NT2/D1 (cell line): ENCODE results near the gene COG6.

Source experiments
- DNase-seq: peaks from one replicate; pipeline ENCODE4 v3.0.0-alpha.2; 2011; ENCODE audit warnings: low read depth, low spot score
- H3K27me3 ChIP-seq: 2 replicates; pipeline ENCODE4 v1.6.0; 2011; ENCODE audit warnings: mild to moderate bottlenecking; ENCODE audit not compliant: insufficient read length, insufficient read depth
- H3K36me3 ChIP-seq: 2 replicates; pipeline ENCODE4 v1.6.1; 2011; ENCODE audit warnings: mild to moderate bottlenecking, low read length, mixed read lengths; ENCODE audit not compliant: insufficient read depth, insufficient read length
- H3K4me1 ChIP-seq: 2 replicates; pipeline ENCODE4 v1.5.1; 2011; ENCODE audit not compliant: insufficient read depth, insufficient read length
- H3K4me3 ChIP-seq: 2 replicates; pipeline ENCODE4 v1.5.1; 2011; ENCODE audit warnings: low read depth; ENCODE audit not compliant: insufficient read length
- H3K9ac ChIP-seq: 2 replicates; pipeline ENCODE4 v1.6.0; 2011; ENCODE audit warnings: low read depth; ENCODE audit not compliant: insufficient read length
- H3K9me3 ChIP-seq: 2 replicates; pipeline ENCODE4 v1.5.1; 2011; ENCODE audit warnings: mild to moderate bottlenecking, low read length; ENCODE audit not compliant: insufficient read depth
- SUZ12 ChIP-seq: IDR thresholded peaks from 2 replicates; pipeline ENCODE4 v1.6.1; 2011; ENCODE audit not compliant: insufficient read length, insufficient read depth; ENCODE audit errors: extremely low read depth
- YY1 ChIP-seq: IDR thresholded peaks from 2 replicates; pipeline ENCODE4 v1.6.1; 2011; ENCODE audit not compliant: insufficient read length, insufficient read depth
- ZNF274 ChIP-seq: IDR thresholded peaks from 2 replicates; pipeline ENCODE4 v1.6.1; 2011; ENCODE audit warnings: mild to moderate bottlenecking, low read depth, low read length

COG6 gene

DNA sequence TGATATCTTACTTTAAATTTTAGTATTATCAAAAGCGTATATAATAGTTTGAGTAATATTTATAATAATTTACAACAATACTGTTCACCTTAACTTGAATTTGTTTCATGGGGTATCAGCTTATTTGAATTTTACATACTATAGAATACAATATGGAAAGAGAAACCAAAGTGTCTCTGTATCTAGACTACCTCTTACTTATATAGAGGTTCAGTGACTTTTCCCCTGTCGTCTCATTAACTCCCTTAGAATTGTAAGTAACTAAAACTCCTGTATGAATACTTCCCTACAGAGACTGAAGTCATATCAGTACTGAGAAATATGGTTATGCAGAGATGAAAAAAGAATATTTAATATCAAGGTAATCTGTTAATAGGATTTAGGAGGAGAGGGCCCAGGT, 26.8 kb downstream of the COG6 start:
- Histone ChIP-seq H3K4me3 (no peak overlapping the region), H3K36me3 (peaks cover 9% of the 10 kb centered on the region), H3K4me1 (no peaks in the 10 kb centered on the region), H3K9ac (no peak overlapping the region), H3K9me3 (peaks cover 4% of the 10 kb centered on the region), H3K27me3 (no peaks in the 10 kb centered on the region)
- TF ChIP-seq ZNF274 (no peak), YY1 (no peak)
- DNase-seq, result no peak

GRCh38 chr13:39682788-39683187, 27.3 kb downstream of the COG6 start:
- H3K36me3 ChIP-seq, result peaks cover 12% of the 10 kb centered on the region
- H3K9ac ChIP-seq, result no peak overlapping the region
- H3K4me3 ChIP-seq, result no peak overlapping the region
- DNase-seq, result no peak
- TF ChIP-seq SUZ12, result no peak
- no peak for TF ChIP-seq YY1
- no peak for TF ChIP-seq ZNF274
- no peaks in the 10 kb centered on the region for H3K27me3 ChIP-seq
- peaks cover 4% of the 10 kb centered on the region for H3K9me3 ChIP-seq
- no peaks in the 10 kb centered on the region for H3K4me1 ChIP-seq

DNA sequence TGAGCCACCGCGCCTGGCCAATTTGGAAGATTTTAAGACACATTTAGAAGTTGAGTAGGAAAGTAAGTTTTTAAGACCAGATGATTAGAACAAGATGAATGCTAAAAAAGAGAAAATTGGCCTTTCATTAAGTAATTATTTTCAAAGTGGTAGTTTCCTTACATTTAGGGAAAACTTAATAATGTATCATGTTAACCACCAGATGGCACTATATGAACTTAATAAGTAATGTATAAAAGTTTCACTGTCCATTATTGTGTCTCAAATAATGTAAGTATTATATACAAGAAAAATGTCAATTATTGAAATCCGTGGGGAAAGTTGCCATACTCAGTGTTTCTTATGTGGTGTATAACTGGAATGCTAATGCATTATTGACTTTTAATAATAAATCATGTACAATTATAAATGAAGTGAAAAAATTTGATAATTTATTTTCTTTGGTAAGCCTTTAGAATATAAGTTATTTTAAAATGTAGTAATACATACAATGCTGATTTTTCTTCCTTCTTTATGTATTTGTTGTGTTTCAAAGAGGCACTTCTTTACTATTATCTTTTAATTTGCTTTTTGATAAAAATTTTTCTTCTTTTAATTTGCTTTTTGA, 29.2 kb downstream of the COG6 start:
- DNase-seq, result no peak
- Histone ChIP-seq H3K36me3 (peaks cover 13% of the 10 kb centered on the region), H3K27me3 (no peaks in the 10 kb centered on the region), H3K4me1 (no peaks in the 10 kb centered on the region), H3K4me3 (no peak overlapping the region), H3K9me3 (peaks cover 4% of the 10 kb centered on the region), H3K9ac (no peak overlapping the region)
- TF ChIP-seq YY1, result no peak
- no peak for TF ChIP-seq SUZ12

GRCh38 chr13:39685652-39686051, 30.2 kb downstream of the COG6 start:
- DNase-seq, result no peak
- Histone ChIP-seq H3K36me3 (peaks cover 13% of the 10 kb centered on the region), H3K4me3 (no peak overlapping the region)

GRCh38 chr13:39688278-39688677, 32.8 kb downstream of the COG6 start:
- Histone ChIP-seq H3K4me3 (no peak overlapping the region), H3K9me3 (no peaks in the 10 kb centered on the region), H3K36me3 (peaks cover 9% of the 10 kb centered on the region), H3K27me3 (no peaks in the 10 kb centered on the region), H3K9ac (no peak overlapping the region), H3K4me1 (no peaks in the 10 kb centered on the region)
- TF ChIP-seq YY1, result no peak
- no peak for TF ChIP-seq SUZ12
- TF ChIP-seq ZNF274, result no peak
- no peak for DNase-seq

More at GRCh38 chr13:39685652-39686051, 30.2 kb downstream of the COG6 start:
- Histone ChIP-seq H3K9me3 (0 out of 2 replicates have a peak, but pooled peaks cover under 1% of the 10 kb centered on the region), H3K4me1 (no peaks in the 10 kb centered on the region), H3K9ac (no peak overlapping the region), H3K27me3 (no peaks in the 10 kb centered on the region)
- no peak for TF ChIP-seq ZNF274
- TF ChIP-seq YY1, result no peak
- TF ChIP-seq SUZ12, result no peak

DNA sequence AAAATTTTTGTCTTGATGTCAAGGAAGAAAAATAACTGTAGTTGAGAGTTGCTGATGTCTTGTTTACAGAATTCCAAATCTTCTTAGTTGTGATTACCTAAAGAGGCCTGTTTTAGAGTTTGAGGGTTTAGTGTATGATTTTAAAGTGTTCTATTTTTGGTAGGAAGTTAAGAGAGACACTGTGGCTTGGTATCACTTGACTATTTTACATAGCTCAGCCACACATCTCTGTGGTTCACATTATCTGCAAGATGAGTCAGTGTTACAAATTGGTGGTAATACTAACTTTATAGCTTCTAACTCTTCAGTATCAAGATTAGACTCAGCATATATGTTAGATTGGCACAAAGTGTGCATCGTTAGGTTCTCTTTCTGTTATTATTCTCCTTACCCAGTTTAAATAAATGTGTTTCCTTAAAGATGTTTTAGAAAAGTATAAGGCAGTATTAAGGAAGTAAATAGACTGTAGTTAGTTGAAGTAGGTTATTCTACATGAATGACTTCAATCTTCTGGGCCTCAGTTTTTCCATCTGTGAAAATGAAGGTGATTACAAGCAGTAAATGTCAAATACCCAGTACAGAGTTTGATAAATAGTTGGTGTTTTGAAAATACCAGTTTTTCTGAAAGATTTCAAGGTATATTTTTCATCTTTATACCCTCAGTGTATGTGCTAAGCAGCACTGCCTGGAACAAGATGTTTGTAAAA, 33.4 kb downstream of the COG6 start:
- TF ChIP-seq SUZ12, result no peak
- TF ChIP-seq ZNF274, result no peak
- TF ChIP-seq YY1, result no peak
- Histone ChIP-seq H3K27me3 (no peaks in the 10 kb centered on the region), H3K4me3 (no peak overlapping the region), H3K4me1 (no peaks in the 10 kb centered on the region), H3K36me3 (peaks cover 9% of the 10 kb centered on the region), H3K9ac (no peak overlapping the region), H3K9me3 (no peaks in the 10 kb centered on the region)
- no peak for DNase-seq

- no peak for DNase-seq
- H3K4me1 ChIP-seq, result no peaks in the 10 kb centered on the region
- no peaks in the 10 kb centered on the region for H3K27me3 ChIP-seq
- no peaks in the 10 kb centered on the region for H3K9me3 ChIP-seq
- no peak overlapping the region for H3K4me3 ChIP-seq
- no peak overlapping the region for H3K9ac ChIP-seq
- H3K36me3 ChIP-seq, result peaks cover 5% of the 10 kb centered on the region
- TF ChIP-seq ZNF274 (no peak), SUZ12 (no peak), YY1 (no peak)
These were observed 37.4 kb downstream of the COG6 start for GRCh38 chr13:39692660-39693438.
